Right lobe of liver (tissue), 6 donors: ENCODE data around the gene TJP3. TPM values are rescaled to one million over a fixed set of nuclear protein-coding genes. Genes with fewer than 3 reads are reported as not detected.
A peak's percentile ranks its signal among the peaks of the same experiment; 100 is the strongest.

ENCODE experiments used
- ATAC-seq, 4 donors: fragments of 200-7000 bp; cut with Tn5 transposase; one replicate each; pipeline ENCODE4 v1.9.1; 2020; ENCODE audit warnings: mild to moderate bottlenecking in 4 of 4, moderate library complexity in 4 of 4
- DNase-seq, 3 donors: peaks; one replicate each; pipeline ENCODE4 v3.0.0-alpha.2; 2020
- H3K27ac ChIP-seq, 3 donors: fragments of 200-600 bp; one replicate each; pipeline ENCODE4 v1.8.0; 2022
- H3K27me3 ChIP-seq, 2 donors: fragments of 200-600 bp; one replicate each; pipeline ENCODE4 v1.8.0; 2022
- H3K36me3 ChIP-seq, 4 donors: fragments of 200-600 bp; sonication (generic) in 1 of 4; one replicate each; pipeline versions ENCODE4 v1.5.1 to v1.8.0; 2017 to 2022; ENCODE audit warnings: control low read depth in 1 of 4
- H3K4me1 ChIP-seq, 4 donors: fragments of 200-600 bp; sonication (generic) in 1 of 4; one replicate each; pipeline versions ENCODE4 v1.5.1 to v1.8.0; 2017 to 2022; ENCODE audit warnings: control low read depth in 1 of 4
- H3K4me3 ChIP-seq, 3 donors: fragments of 200-600 bp; one replicate each; pipeline ENCODE4 v1.8.0; 2022
- H3K9me3 ChIP-seq, 4 donors: fragments of 200-600 bp; sonication (generic) in 1 of 4; one replicate each; pipeline versions ENCODE4 v1.5.1 to v1.8.0; 2017 to 2022; ENCODE audit warnings: control low read depth in 1 of 4
- CTCF ChIP-seq, 4 donors: fragments of 200-600 bp in 3 of 4; fragments of 450-650 bp in 1 of 4; IDR thresholded peaks; one replicate each; pipeline versions ENCODE4 v1.5.1 to v1.8.0; 2016 to 2022; ENCODE audit warnings: antibody characterized with exemption in 4 of 4, mild to moderate bottlenecking in 2 of 4
- POLR2A ChIP-seq: fragments of 450-650 bp; IDR thresholded peaks from one replicate; pipeline ENCODE4 v1.6.1; 2017; ENCODE audit warnings: antibody characterized with exemption, mild to moderate bottlenecking
- WGBS: methylation state at CpG from one replicate; pipeline ENCODE4 v1.1.6; 2018; ENCODE audit warnings: low coverage, low lambda C conversion rate; ENCODE audit not compliant: insufficient coverage; ENCODE audit errors: missing lambda C conversion rate; 5-methylcytosine and 5-hydroxymethylcytosine counted together
- intact Hi-C, 2 donors: fragments of 100-400 bp; cut with DNase I; formaldehyde crosslinking; loops; one replicate each; pipeline versions ENCODE4 v1.11.2 to v1.14.1; 2022
- total RNA-seq, 6 experiments: library from RNA; depleted of rRNA in 2 of 6; stranded (reverse); fragments of >200 nt in 2 of 6; fragmentation: NEBNext Ultra II Directional in 3 of 6; extraction: Animal tissue kit (Norgen Biotek cat#: 25700) in 3 of 6; gene quantifications; one replicate each; pipeline versions ENCODE4 v1.1.0 to v1.2.4, GENCODE V29; 2016 to 2023
- donor health status: DM: no; HTN: yes; CAD: no.
- donor health status: DM: no; HTN: no; CAD: no.
- donor health status: DM: no; HTN: no; CAD: no.
- donor health status: DM: no; HTN: yes; CAD: no.
- donor health status: DM: no; HTN: yes; CAD: no.

Gene TJP3
- total RNA-seq, 6 experiments from 2014 or later: 7.9 to 27.0 (median 16.5) TPM

GRCh38 chr19:3720349-3720917 lies 12.2 kb downstream of the TJP3 start:
- no peak for DNase-seq
- intact Hi-C loops: no loop called here
- H3K27ac ChIP-seq: no peak overlapping the region
- no peak overlapping the region for H3K4me3 ChIP-seq
- TF ChIP-seq POLR2A (no peak), CTCF (IDR thresholded peaks at IDR 0.05) (no peak)
- H3K27me3 ChIP-seq: no peaks in the 10 kb centered on the region
- no peaks in the 10 kb centered on the region for H3K36me3 ChIP-seq
- 31% methylated on average over 6 of the region's 9 CpGs for WGBS
- peaks cover 0 to 15% (median 6%) of the 10 kb centered on the region in 4 donors for H3K4me1 ChIP-seq
- H3K9me3 ChIP-seq: no peaks in the 10 kb centered on the region
- ATAC-seq: no peak

- DNase-seq: peak; percentile 77 to 85 (median 77)
- peak overlapping the region in 1 of 3 donors; percentile 31 for H3K4me3 ChIP-seq
- H3K9me3 ChIP-seq: no peaks in the 10 kb centered on the region
- intact Hi-C loops: no loop called here
- H3K4me1 ChIP-seq: peaks cover 0 to 15% (median 6%) of the 10 kb centered on the region in 4 donors
- ATAC-seq: peak; percentile 90 to 97 (median 92)
- H3K27me3 ChIP-seq: no peaks in the 10 kb centered on the region
- WGBS: 46% methylated on average over 6 of the region's 46 CpGs
- no peaks in the 10 kb centered on the region for H3K36me3 ChIP-seq
- peak; percentile 39 for TF ChIP-seq POLR2A
- TF ChIP-seq CTCF (IDR thresholded peaks at IDR 0.05): peak in 1 of 4 donors; percentile 16
- no peak overlapping the region for H3K27ac ChIP-seq
These were observed 13.1 kb downstream of the TJP3 start for GRCh38 chr19:3721131-3721886.

GRCh38 chr19:3721887-3722442 lies 13.8 kb downstream of the TJP3 start:
- 45% methylated on average over 12 of the region's 26 CpGs for WGBS
- no peaks in the 10 kb centered on the region for H3K36me3 ChIP-seq
- DNase-seq (no peak), ATAC-seq (no peak)
- TF ChIP-seq CTCF (IDR thresholded peaks at IDR 0.05) (no peak), POLR2A (no peak)
- intact Hi-C loops: no loop called here
- H3K4me1 ChIP-seq: peaks cover 0 to 15% (median 6%) of the 10 kb centered on the region in 4 donors
- no peaks in the 10 kb centered on the region for H3K9me3 ChIP-seq
- no peak overlapping the region for H3K27ac ChIP-seq
- no peaks in the 10 kb centered on the region for H3K27me3 ChIP-seq
- H3K4me3 ChIP-seq: peak overlapping the region in 1 of 3 donors; percentile 31

- H3K27me3 ChIP-seq: no peaks in the 10 kb centered on the region
- TF ChIP-seq POLR2A (no peak), CTCF (IDR thresholded peaks at IDR 0.05) (no peak)
- WGBS: 20% methylated on average over 2 of the region's 30 CpGs
- H3K4me1 ChIP-seq: peaks cover 0 to 15% (median 6%) of the 10 kb centered on the region in 4 donors
- H3K27ac ChIP-seq: no peak overlapping the region
- no peak overlapping the region for H3K4me3 ChIP-seq
- intact Hi-C loops: no loop called here
- no peaks in the 10 kb centered on the region for H3K9me3 ChIP-seq
- H3K36me3 ChIP-seq: no peaks in the 10 kb centered on the region
- no peak for ATAC-seq
- DNase-seq: no peak
These were observed 14.4 kb downstream of the TJP3 start for GRCh38 chr19:3722443-3723109.
